Cardiac muscle cell (in vitro differentiated cells and primary cell): ENCODE results near the gene PTAR1. TPM values are rescaled to one million over a fixed set of nuclear protein-coding genes. Genes with fewer than 3 reads are reported as not detected.

Source experiments
- DNase-seq, 2 donors: peaks; one replicate each; pipeline versions ENCODE4 v3.0.0 to v3.0.0-alpha.2; 2010 to 2017; ENCODE audit warnings: low read depth in 1 of 2, low spot score in 1 of 2
- H3K27ac ChIP-seq: fragments of 200-600 bp; sonication (generic); 2 replicates; pipeline ENCODE4 v1.5.1; 2016
- H3K27me3 ChIP-seq: fragments of 200-600 bp; sonication (generic); 2 replicates; pipeline ENCODE4 v1.6.0; 2016; ENCODE audit warnings: control low read depth
- H3K36me3 ChIP-seq: fragments of 200-600 bp; sonication (generic); 2 replicates; pipeline ENCODE4 v1.5.1; 2016; ENCODE audit warnings: control low read depth
- H3K4me1 ChIP-seq: fragments of 200-600 bp; sonication (generic); 2 replicates; pipeline ENCODE4 v1.8.1; 2017; ENCODE audit warnings: low read depth, mild to moderate bottlenecking, mixed run types
- H3K4me3 ChIP-seq: fragments of 200-600 bp; sonication (generic); 2 replicates; pipeline ENCODE4 v1.5.1; 2016; ENCODE audit warnings: mild to moderate bottlenecking
- H3K9me3 ChIP-seq: fragments of 200-600 bp; sonication (generic); 2 replicates; pipeline ENCODE4 v1.5.1; 2017; ENCODE audit warnings: low read depth, mild to moderate bottlenecking, control low read depth
- polyA plus RNA-seq: library from polyadenylated mRNA; unstranded; fragments of >200 nt; fragmentation: Nextera tagmentation; extraction: Ambion mirVana; gene quantifications from 2 replicates; pipeline ENCODE4 v1.2.1, GENCODE V29; 2016
- total RNA-seq: library from RNA; depleted of rRNA; stranded (reverse); fragments of >200 nt; gene quantifications from 2 replicates; pipeline ENCODE4 v1.2.3, GENCODE V29; 2016
- TF ChIP-seq, protein P1 (sequence below): IDR thresholded peaks from 2 replicates; pipeline ENCODE4 v1.5.1; 2012; ENCODE audit warnings: low read depth, mild to moderate bottlenecking, low read length

Gene PTAR1
- total and polyA plus RNA-seq, 2 experiments from 2014 or later, result 7.1 to 54.1 TPM

DNA sequence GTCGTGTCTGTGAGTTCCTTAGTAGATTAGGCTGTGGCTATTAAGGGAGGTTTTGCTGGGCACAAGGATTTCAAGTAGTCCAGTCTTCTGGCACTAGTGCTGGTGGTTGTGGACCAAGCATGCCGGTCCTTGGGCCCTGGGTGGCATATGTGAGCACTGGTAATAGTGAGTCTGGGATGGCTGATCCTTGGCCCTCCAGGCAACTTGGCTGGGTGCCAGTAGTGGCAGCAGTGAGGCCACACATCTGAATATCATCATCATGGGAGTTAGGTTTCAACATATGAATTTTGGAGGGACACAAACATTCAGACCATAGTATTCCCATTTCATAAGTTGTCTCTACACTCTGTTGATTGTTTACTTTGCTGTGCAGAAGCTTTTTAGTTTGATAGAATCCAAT, 62.3 kb downstream of the PTAR1 start:
- Histone ChIP-seq H3K4me3 (no peak overlapping the region), H3K27ac (no peak overlapping the region), H3K9me3 (no peaks in the 10 kb centered on the region), H3K36me3 (no peaks in the 10 kb centered on the region), H3K4me1 (no peaks in the 10 kb centered on the region), H3K27me3 (no peaks in the 10 kb centered on the region)
- TF ChIP-seq, protein P1, sequence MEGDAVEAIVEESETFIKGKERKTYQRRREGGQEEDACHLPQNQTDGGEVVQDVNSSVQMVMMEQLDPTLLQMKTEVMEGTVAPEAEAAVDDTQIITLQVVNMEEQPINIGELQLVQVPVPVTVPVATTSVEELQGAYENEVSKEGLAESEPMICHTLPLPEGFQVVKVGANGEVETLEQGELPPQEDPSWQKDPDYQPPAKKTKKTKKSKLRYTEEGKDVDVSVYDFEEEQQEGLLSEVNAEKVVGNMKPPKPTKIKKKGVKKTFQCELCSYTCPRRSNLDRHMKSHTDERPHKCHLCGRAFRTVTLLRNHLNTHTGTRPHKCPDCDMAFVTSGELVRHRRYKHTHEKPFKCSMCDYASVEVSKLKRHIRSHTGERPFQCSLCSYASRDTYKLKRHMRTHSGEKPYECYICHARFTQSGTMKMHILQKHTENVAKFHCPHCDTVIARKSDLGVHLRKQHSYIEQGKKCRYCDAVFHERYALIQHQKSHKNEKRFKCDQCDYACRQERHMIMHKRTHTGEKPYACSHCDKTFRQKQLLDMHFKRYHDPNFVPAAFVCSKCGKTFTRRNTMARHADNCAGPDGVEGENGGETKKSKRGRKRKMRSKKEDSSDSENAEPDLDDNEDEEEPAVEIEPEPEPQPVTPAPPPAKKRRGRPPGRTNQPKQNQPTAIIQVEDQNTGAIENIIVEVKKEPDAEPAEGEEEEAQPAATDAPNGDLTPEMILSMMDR, result no peak
- DNase-seq, result no peak

DNA sequence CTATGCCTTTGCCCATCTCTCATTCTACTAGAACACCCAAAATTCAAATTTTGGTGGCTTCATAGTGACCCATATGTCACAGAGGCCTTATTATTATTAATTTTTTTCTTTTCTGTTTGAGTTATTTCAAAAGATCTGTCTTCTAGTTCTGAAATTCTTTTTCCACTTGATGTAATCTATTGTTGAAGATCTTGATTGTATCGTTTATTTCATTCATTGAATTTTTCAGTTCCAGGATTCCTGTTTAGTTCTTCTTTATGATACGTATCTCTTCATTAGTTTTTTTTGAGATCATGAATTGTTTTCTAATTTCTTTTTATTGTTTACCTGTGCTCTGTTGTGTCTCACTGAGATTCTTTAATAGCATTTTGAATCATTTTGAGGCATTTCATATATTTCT, 63.0 kb downstream of the PTAR1 start:
- no peaks in the 10 kb centered on the region for H3K9me3 ChIP-seq
- H3K4me1 ChIP-seq, result no peaks in the 10 kb centered on the region
- TF ChIP-seq, protein P1, result no peak
- no peak for DNase-seq
- no peak overlapping the region for H3K27ac ChIP-seq
- no peaks in the 10 kb centered on the region for H3K36me3 ChIP-seq
- H3K27me3 ChIP-seq, result no peaks in the 10 kb centered on the region
- no peak overlapping the region for H3K4me3 ChIP-seq

GRCh38 chr9:69689991-69690538, 69.7 kb downstream of the PTAR1 start:
- Histone ChIP-seq H3K4me1 (no peaks in the 10 kb centered on the region), H3K4me3 (no peak overlapping the region), H3K36me3 (no peaks in the 10 kb centered on the region), H3K27ac (no peak overlapping the region), H3K27me3 (no peaks in the 10 kb centered on the region), H3K9me3 (no peaks in the 10 kb centered on the region)
- no peak for DNase-seq
- TF ChIP-seq, protein P1, result no peak

DNA sequence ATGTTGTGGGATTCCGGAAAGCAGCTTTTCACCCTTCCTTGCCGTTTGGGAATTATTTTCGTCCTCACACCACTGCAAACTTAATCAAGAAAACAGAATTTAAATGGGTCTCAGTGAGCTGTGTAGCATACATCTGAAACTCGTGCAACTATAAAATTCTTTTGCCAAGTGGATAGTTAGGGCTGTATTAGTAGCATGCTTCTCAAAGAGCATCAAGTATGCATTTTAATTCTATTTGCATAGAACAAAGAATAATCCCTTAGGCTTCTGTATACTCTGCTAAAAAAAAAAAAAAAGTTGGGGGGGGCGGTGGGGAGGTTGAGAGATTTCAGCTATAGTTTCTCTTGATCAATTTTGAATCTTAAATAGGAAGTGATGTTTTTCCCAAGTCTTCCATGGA, 75.9 kb downstream of the PTAR1 start:
- Histone ChIP-seq H3K27ac (no peak overlapping the region), H3K36me3 (no peaks in the 10 kb centered on the region), H3K4me3 (no peak overlapping the region), H3K4me1 (no peaks in the 10 kb centered on the region), H3K9me3 (no peaks in the 10 kb centered on the region), H3K27me3 (no peaks in the 10 kb centered on the region)
- DNase-seq, result no peak
- TF ChIP-seq, protein P1, result no peak

GRCh38 chr9:69678843-69679538, 80.8 kb downstream of the PTAR1 start:
- H3K27ac ChIP-seq, result no peak overlapping the region
- no peak for DNase-seq
- no peaks in the 10 kb centered on the region for H3K27me3 ChIP-seq
- TF ChIP-seq, protein P1, result no peak
- H3K36me3 ChIP-seq, result no peaks in the 10 kb centered on the region
- no peak overlapping the region for H3K4me3 ChIP-seq
- no peaks in the 10 kb centered on the region for H3K4me1 ChIP-seq
- H3K9me3 ChIP-seq, result no peaks in the 10 kb centered on the region
